AG04450 (cell line): ENCODE data around the gene ICAM2. TPM values are rescaled to one million over a fixed set of nuclear protein-coding genes. Genes with fewer than 3 reads are reported as not detected.

Experiments used
- CTCF ChIA-PET: fragments of 300-600, 350-600 bp; formaldehyde crosslinking; extraction: SDS; loops from one replicate; lab custom pipeline; 2022; ENCODE audit warnings: antibody characterized with exemption, inconsistent platforms; lab: Charles Lee
- POLR2A ChIA-PET: fragments of 350-600 bp; formaldehyde crosslinking; extraction: SDS; loops from one replicate; lab custom pipeline; 2021; ENCODE audit warnings: antibody characterized with exemption, inconsistent platforms; lab: Yijun Ruan, JAX
- DNase-seq: peaks from one replicate; pipeline ENCODE4 v3.0.0-alpha.2; 2011; ENCODE audit warnings: low read depth, low spot score
- H3K27ac ChIP-seq: one replicate; pipeline ENCODE4 v1.5.1; 2012; ENCODE audit warnings: low read depth, low read length, control low read depth
- H3K27me3 ChIP-seq: one replicate; pipeline ENCODE4 v1.6.0; 2012; ENCODE audit warnings: low read length; ENCODE audit not compliant: control insufficient read depth, insufficient read depth
- H3K4me3 ChIP-seq: 2 replicates; pipeline ENCODE4 v1.5.1; 2011; ENCODE audit warnings: mild to moderate bottlenecking, low read depth, low read length, control low read depth
- H3K9me3 ChIP-seq: 2 replicates; pipeline ENCODE4 v1.5.1; 2012; ENCODE audit warnings: low read length; ENCODE audit not compliant: control insufficient read depth, insufficient read depth
- polyA plus RNA-seq: library from polyadenylated mRNA; depleted of rRNA; stranded (reverse); fragments of >200 nt; gene quantifications from 2 replicates; pipeline ENCODE4 v1.2.3, GENCODE V29; 2011
- TF ChIP-seq, protein P1 (sequence below): IDR thresholded peaks from 2 replicates; pipeline ENCODE4 v1.5.1; 2011; ENCODE audit warnings: low read depth, low read length, control low read depth, inconsistent platforms

Gene ICAM2
- polyA plus RNA-seq, 1 experiment = 0.16 TPM

DNA sequence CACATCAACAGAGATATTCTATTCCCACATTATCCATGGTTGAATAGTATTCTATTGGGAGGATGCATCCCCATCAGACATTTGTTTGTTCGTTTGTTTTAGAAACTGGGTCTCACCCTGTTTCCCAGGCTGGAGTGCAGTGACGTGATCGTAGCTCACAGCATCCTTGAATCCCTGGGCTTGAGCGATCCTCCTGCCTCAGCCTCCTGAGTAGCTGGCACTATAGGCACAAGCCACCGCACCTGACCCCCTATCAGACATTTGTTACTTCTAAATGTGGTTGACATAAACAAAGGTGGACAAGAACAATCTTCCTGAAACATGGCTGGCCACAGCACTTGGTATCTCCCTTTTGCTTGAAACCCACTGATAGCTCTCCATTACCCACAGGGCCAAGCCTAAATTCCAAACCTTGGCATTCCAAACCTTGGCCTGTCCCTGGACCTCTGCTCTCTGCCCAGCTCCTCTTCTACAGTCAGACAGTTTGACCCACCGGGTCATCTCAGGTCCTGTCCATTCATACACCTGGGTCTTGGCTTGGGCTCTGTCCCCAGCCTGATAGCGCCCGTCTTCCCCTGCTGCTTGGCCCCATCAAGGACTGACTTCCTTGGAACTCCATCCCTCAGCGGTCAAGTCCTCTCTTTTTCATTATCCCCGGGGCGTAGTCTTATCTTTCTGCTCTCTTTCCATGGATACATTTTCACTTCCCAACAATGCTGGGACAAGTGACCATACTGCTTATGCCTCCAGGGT lies 23.8 kb downstream of the ICAM2 start:
- DNase-seq = no peak
- Histone ChIP-seq H3K27ac (no peak overlapping the region), H3K27me3 (peaks cover 33% of the 10 kb centered on the region), H3K9me3 (no peaks in the 10 kb centered on the region), H3K4me3 (no peak overlapping the region)
- CTCF ChIA-PET = no interaction called here
- POLR2A ChIA-PET = no interaction called here
- TF ChIP-seq, protein P1, sequence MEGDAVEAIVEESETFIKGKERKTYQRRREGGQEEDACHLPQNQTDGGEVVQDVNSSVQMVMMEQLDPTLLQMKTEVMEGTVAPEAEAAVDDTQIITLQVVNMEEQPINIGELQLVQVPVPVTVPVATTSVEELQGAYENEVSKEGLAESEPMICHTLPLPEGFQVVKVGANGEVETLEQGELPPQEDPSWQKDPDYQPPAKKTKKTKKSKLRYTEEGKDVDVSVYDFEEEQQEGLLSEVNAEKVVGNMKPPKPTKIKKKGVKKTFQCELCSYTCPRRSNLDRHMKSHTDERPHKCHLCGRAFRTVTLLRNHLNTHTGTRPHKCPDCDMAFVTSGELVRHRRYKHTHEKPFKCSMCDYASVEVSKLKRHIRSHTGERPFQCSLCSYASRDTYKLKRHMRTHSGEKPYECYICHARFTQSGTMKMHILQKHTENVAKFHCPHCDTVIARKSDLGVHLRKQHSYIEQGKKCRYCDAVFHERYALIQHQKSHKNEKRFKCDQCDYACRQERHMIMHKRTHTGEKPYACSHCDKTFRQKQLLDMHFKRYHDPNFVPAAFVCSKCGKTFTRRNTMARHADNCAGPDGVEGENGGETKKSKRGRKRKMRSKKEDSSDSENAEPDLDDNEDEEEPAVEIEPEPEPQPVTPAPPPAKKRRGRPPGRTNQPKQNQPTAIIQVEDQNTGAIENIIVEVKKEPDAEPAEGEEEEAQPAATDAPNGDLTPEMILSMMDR = no peak

DNA sequence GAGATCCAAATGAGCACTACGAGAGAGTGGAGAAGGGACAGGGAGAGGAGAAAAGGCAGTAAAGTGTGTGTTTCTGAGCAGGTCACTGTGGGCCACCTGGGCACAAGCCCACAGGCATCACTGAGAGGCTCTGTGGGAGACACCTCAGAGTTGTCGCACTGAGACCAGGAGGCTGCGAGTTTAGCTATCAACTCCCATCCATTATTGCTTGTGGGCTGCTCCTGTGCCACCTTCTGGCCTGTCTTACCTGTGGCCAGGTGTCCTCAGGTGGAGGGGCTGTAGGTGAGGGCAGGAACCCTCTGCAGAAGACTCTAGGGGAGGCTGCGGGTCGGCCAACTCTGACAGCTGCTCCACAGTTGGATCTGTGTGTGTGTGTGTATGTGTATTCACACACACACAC lies 24.8 kb downstream of the ICAM2 start:
- DNase-seq = no peak
- H3K27me3 ChIP-seq = peaks cover 35% of the 10 kb centered on the region

DNA sequence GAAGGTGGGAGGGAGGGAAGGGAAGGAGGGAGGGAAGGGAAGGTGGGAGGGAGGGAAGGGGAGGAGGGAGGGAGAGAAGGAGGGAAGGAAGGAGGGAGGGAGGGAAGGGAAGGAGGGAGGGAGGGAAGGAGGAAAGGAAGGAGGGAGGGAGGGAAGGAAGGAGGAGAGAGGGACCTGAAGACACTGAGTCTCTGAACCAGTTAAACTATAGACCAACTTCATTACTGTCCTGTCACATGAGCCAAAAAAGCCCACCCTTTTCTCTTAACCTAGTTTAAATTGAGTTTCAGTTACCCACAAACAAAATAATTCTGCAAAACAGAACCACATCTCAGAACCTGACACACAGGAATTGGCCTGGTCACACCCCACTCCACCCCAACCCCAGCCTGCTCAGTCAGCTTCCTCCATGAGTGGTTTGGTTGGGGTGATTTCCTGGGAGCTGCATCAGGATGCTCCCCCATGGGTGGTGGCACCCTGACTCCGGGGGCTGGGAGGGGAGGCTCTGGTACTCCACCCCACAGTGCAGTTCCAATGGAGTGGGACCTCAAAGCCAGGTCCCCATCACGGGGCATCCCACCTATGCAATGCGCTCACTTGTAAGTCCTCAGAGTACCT lies 27.0 kb downstream of the ICAM2 start:
- H3K9me3 ChIP-seq = no peaks in the 10 kb centered on the region; the same call in 1 of the 2 replicates
- H3K4me3 ChIP-seq = no peak overlapping the region
- POLR2A ChIA-PET = no interaction called here
- no peak for DNase-seq
- TF ChIP-seq, protein P1 = no peak
- CTCF ChIA-PET = interaction anchor here (1.1 to 2.0 kb wide), 4 partner anchors 32 to 74 kb away, joined by 3 to 9 read pairs (median 5); no protein-coding TSS in a partner anchor
- H3K27ac ChIP-seq = no peak overlapping the region
- peaks cover 35% of the 10 kb centered on the region for H3K27me3 ChIP-seq

More for the DNA sequence above, 24.8 kb downstream of the ICAM2 start:
- ChIA-PET POLR2A (interaction anchor here (0.7 kb wide), 1 partner anchor 46 kb away, joined by 3 read pairs; no protein-coding TSS in a partner anchor), CTCF (interaction anchor here (2.0 kb wide), 1 partner anchor 49 kb away, joined by 9 read pairs; no protein-coding TSS in a partner anchor)
- Histone ChIP-seq H3K27ac (no peak overlapping the region), H3K9me3 (no peaks in the 10 kb centered on the region), H3K4me3 (no peak overlapping the region)
- TF ChIP-seq, protein P1 = no peak

DNA sequence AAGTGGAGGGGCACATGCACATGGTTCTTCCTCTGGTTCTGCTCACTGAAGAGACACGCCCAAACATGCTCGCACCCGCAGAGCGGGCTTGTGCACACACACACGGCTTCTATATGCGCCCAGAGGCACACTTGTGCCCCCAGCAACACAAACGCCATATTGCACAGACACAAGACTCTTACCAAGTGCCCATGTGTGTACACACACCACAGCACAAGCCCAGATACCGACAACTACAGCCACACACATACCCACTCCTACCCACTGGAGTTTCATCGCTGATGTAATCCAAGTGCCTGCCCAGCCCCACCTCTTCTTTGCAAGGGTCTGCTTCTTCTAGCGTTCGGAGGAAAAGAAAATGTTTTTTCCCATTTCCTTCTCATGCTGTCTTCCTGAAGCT lies 28.8 kb downstream of the ICAM2 start:
- TF ChIP-seq, protein P1 = no peak
- DNase-seq = no peak
- ChIA-PET CTCF (interaction anchor here (1.9 kb wide), 1 partner anchor 26 kb away, joined by 6 read pairs; no protein-coding TSS in a partner anchor), POLR2A (no interaction called here)
- H3K4me3 ChIP-seq = no peak overlapping the region
- H3K27ac ChIP-seq = no peak overlapping the region
- peaks cover 23% of the 10 kb centered on the region for H3K27me3 ChIP-seq
- H3K9me3 ChIP-seq = no peaks in the 10 kb centered on the region; the same call in 1 of the 2 replicates
